ENCODE results near the gene NEU2.

Gene NEU2

GRCh38 chr2:233039212-233039845 is 6.9 kb downstream of the NEU2 start:
- TF ChIP-seq EZH2phosphoT487 (IDR thresholded peaks at IDR 0.05; ENCODE audit: borderline replicate concordance, low read length) (no peak), CTCF (IDR thresholded peaks at IDR 0.05; ENCODE audit: low read depth, low read length, poor library complexity, severe bottlenecking) (no peak)
- no peaks in the 10 kb centered on the region for H3K4me1 ChIP-seq (ENCODE audit: control insufficient read depth, low read length)
- no peaks in the 10 kb centered on the region for H4K20me1 ChIP-seq (ENCODE audit: control insufficient read depth, insufficient read depth, low read depth, low read length)
- peaks cover 8% of the 10 kb centered on the region; the same call in 1 of the 2 replicates for H3K9me3 ChIP-seq (ENCODE audit: control insufficient read depth, insufficient read depth, low read length)
- H3K4me3 ChIP-seq (ENCODE audit: low read length), result no peak overlapping the region
- H3K27ac ChIP-seq (ENCODE audit: low read depth, low read length), result no peak overlapping the region
- H3K9me2 ChIP-seq (replicated peaks; ENCODE audit: control insufficient read depth, low read length), result no peaks in the 10 kb centered on the region
- 0 out of 2 replicates have a peak, but pooled peaks cover 3% of the 10 kb centered on the region for H3F3A ChIP-seq (ENCODE audit: control insufficient read depth, insufficient read depth)
- no peaks in the 10 kb centered on the region for H3K79me2 ChIP-seq (ENCODE audit: control insufficient read depth, low read length)
- no peaks in the 10 kb centered on the region for H3K36me3 ChIP-seq (ENCODE audit: control insufficient read depth, low read length)
- H3K27me3 ChIP-seq (ENCODE audit: control insufficient read depth, low read length), result peaks cover 3% of the 10 kb centered on the region; the same call in 1 of the 2 replicates
- no peak overlapping the region for H3K4me2 ChIP-seq (ENCODE audit: low read length)

GRCh38 chr2:233039846-233040530 is 7.5 kb downstream of the NEU2 start:
- Histone ChIP-seq H3K9me3 (ENCODE audit: control insufficient read depth, insufficient read depth, low read length) (peaks cover 8% of the 10 kb centered on the region; the same call in 1 of the 2 replicates), H3K4me2 (ENCODE audit: low read length) (no peak overlapping the region), H3K4me3 (ENCODE audit: low read length) (no peak overlapping the region), H3K27me3 (ENCODE audit: control insufficient read depth, low read length) (peaks cover 3% of the 10 kb centered on the region; the same call in 1 of the 2 replicates), H4K20me1 (ENCODE audit: control insufficient read depth, insufficient read depth, low read depth, low read length) (no peaks in the 10 kb centered on the region), H3K4me1 (ENCODE audit: control insufficient read depth, low read length) (no peaks in the 10 kb centered on the region), H3K27ac (ENCODE audit: low read depth, low read length) (no peak overlapping the region), H3K9me2 (replicated peaks; ENCODE audit: control insufficient read depth, low read length) (no peaks in the 10 kb centered on the region), H3K36me3 (ENCODE audit: control insufficient read depth, low read length) (no peaks in the 10 kb centered on the region), H3K79me2 (ENCODE audit: control insufficient read depth, low read length) (no peaks in the 10 kb centered on the region), H3F3A (ENCODE audit: control insufficient read depth, insufficient read depth) (0 out of 2 replicates have a peak, but pooled peaks cover 3% of the 10 kb centered on the region)
- TF ChIP-seq CTCF (IDR thresholded peaks at IDR 0.05; ENCODE audit: low read depth, low read length, poor library complexity, severe bottlenecking), result no peak
- no peak for TF ChIP-seq EZH2phosphoT487 (IDR thresholded peaks at IDR 0.05; ENCODE audit: borderline replicate concordance, low read length)

GRCh38 chr2:233040571-233040970 is 8.1 kb downstream of the NEU2 start:
- Histone ChIP-seq H3K4me2 (ENCODE audit: low read length) (no peak overlapping the region), H3K79me2 (ENCODE audit: control insufficient read depth, low read length) (no peaks in the 10 kb centered on the region), H4K20me1 (ENCODE audit: control insufficient read depth, insufficient read depth, low read depth, low read length) (no peaks in the 10 kb centered on the region), H3K9me3 (ENCODE audit: control insufficient read depth, insufficient read depth, low read length) (peaks cover 5% of the 10 kb centered on the region; the same call in 1 of the 2 replicates), H3K27me3 (ENCODE audit: control insufficient read depth, low read length) (peaks cover 3% of the 10 kb centered on the region; the same call in 1 of the 2 replicates), H3K9me2 (replicated peaks; ENCODE audit: control insufficient read depth, low read length) (no peaks in the 10 kb centered on the region), H3K27ac (ENCODE audit: low read depth, low read length) (no peak overlapping the region), H3F3A (ENCODE audit: control insufficient read depth, insufficient read depth) (0 out of 2 replicates have a peak, but pooled peaks cover 3% of the 10 kb centered on the region), H3K36me3 (ENCODE audit: control insufficient read depth, low read length) (no peaks in the 10 kb centered on the region), H3K4me1 (ENCODE audit: control insufficient read depth, low read length) (no peaks in the 10 kb centered on the region), H3K4me3 (ENCODE audit: low read length) (no peak overlapping the region)
- no peak for TF ChIP-seq CTCF (IDR thresholded peaks at IDR 0.05; ENCODE audit: low read depth, low read length, poor library complexity, severe bottlenecking)
- no peak for TF ChIP-seq EZH2phosphoT487 (IDR thresholded peaks at IDR 0.05; ENCODE audit: borderline replicate concordance, low read length)
